ENCODE measurements around the gene MAD1L1. TPM values are rescaled to one million over a fixed set of nuclear protein-coding genes. Genes with fewer than 3 reads are reported as not detected.

MAD1L1 gene
- total RNA-seq, 1 donor from 2014 or later, result 57.4 TPM

GRCh38 chr7:2002561-2003450 is 229.9 kb downstream of the MAD1L1 start:
- Histone ChIP-seq H3K36me3 (ENCODE audit: control insufficient read depth, insufficient read depth, low read length) (peaks cover 1% of the 10 kb centered on the region), H3K4me3 (ENCODE audit: low read depth, low read length) (no peak overlapping the region), H3K27me3 (ENCODE audit: control insufficient read depth, insufficient read depth, low read length) (no peaks in the 10 kb centered on the region)
- TF ChIP-seq CTCF (IDR thresholded peaks at IDR 0.05; ENCODE audit: insufficient read depth, low read length, severe bottlenecking), result no peak
- DNase-seq (ENCODE audit: low read depth), result no peak
- FAIRE-seq, result no peak

GRCh38 chr7:2001601-2002442 is 230.9 kb downstream of the MAD1L1 start:
- TF ChIP-seq CTCF (IDR thresholded peaks at IDR 0.05; ENCODE audit: insufficient read depth, low read length, severe bottlenecking), result no peak
- Histone ChIP-seq H3K4me3 (ENCODE audit: low read depth, low read length) (no peak overlapping the region), H3K36me3 (ENCODE audit: control insufficient read depth, insufficient read depth, low read length) (peaks cover 1% of the 10 kb centered on the region), H3K27me3 (ENCODE audit: control insufficient read depth, insufficient read depth, low read length) (no peaks in the 10 kb centered on the region)
- FAIRE-seq, result no peak
- DNase-seq (ENCODE audit: low read depth), result peak; percentile 4

GRCh38 chr7:2000746-2001321 is 231.9 kb downstream of the MAD1L1 start:
- TF ChIP-seq CTCF (IDR thresholded peaks at IDR 0.05; ENCODE audit: insufficient read depth, low read length, severe bottlenecking), result no peak
- Histone ChIP-seq H3K36me3 (ENCODE audit: control insufficient read depth, insufficient read depth, low read length) (peaks cover 1% of the 10 kb centered on the region), H3K4me3 (ENCODE audit: low read depth, low read length) (no peak overlapping the region), H3K27me3 (ENCODE audit: control insufficient read depth, insufficient read depth, low read length) (no peaks in the 10 kb centered on the region)
- DNase-seq (ENCODE audit: low read depth), result no peak
- no peak for FAIRE-seq

GRCh38 chr7:2000153-2000687 is 232.5 kb downstream of the MAD1L1 start:
- FAIRE-seq (no peak), DNase-seq (ENCODE audit: low read depth) (no peak)
- Histone ChIP-seq H3K36me3 (ENCODE audit: control insufficient read depth, insufficient read depth, low read length) (peaks cover 1% of the 10 kb centered on the region), H3K4me3 (ENCODE audit: low read depth, low read length) (no peak overlapping the region), H3K27me3 (ENCODE audit: control insufficient read depth, insufficient read depth, low read length) (no peaks in the 10 kb centered on the region)
- TF ChIP-seq CTCF (IDR thresholded peaks at IDR 0.05; ENCODE audit: insufficient read depth, low read length, severe bottlenecking), result no peak

GRCh38 chr7:1999278-1999984 is 233.3 kb downstream of the MAD1L1 start:
- TF ChIP-seq CTCF (IDR thresholded peaks at IDR 0.05; ENCODE audit: insufficient read depth, low read length, severe bottlenecking), result no peak
- FAIRE-seq (no peak), DNase-seq (ENCODE audit: low read depth) (no peak)
- H3K4me3 ChIP-seq (ENCODE audit: low read depth, low read length), result no peak overlapping the region
- H3K36me3 ChIP-seq (ENCODE audit: control insufficient read depth, insufficient read depth, low read length), result no peaks in the 10 kb centered on the region
- no peaks in the 10 kb centered on the region for H3K27me3 ChIP-seq (ENCODE audit: control insufficient read depth, insufficient read depth, low read length)

Data from bronchial epithelial cell (primary cell).